ENCODE results near the gene MKX.

DNA sequence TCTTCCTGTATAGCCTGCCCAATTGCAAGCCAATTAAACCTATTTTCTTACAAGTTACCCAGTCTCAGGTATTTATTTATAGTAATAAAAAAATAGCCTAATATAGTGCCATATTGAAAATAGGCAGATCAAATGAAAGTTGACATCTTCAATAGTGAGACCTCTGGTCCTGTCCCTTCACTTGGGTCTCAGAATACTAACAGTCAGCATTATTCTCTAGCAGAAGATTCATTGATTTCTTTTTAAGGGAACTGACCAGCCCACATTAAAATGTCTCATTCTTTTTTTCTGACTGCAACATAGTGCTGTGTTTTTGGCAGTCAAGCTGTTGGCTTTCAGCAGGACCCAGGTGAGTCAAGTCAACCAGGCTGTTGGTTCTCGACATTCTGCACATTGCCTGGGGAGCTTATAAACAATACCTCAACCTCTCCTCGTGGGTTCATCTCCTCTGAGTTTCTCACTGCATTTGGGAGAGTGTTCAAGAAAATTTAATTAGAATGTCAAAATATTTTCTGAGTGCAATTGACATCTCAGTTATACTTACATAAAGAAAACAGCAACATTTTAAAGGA lies 109.8 kb downstream of the MKX start:
- no peak for TF ChIP-seq ZNF274 (IDR thresholded peaks at IDR 0.05; ENCODE audit: low read depth, low read length)
- TF ChIP-seq YY1 (IDR thresholded peaks at IDR 0.05; ENCODE audit: insufficient read depth, insufficient read length) = no peak

Data from NT2/D1 (cell line).